Liver (tissue), 9 donors: Measurements from ENCODE around the gene RTN1. TPM values are rescaled to one million over a fixed set of nuclear protein-coding genes. Genes with fewer than 3 reads are reported as not detected.

Experiments used
- DNase-seq: peaks from one replicate; pipeline ENCODE4 v3.0.0-alpha.2; 2017; ENCODE audit warnings: low spot score
- H3K27ac ChIP-seq, 2 donors: one replicate each; pipeline ENCODE4 v1.7.0; 2013; ENCODE audit warnings: inconsistent platforms in 2 of 2, low read length in 2 of 2, control low read depth in 1 of 2, low read depth in 1 of 2, mild to moderate bottlenecking in 1 of 2
- H3K27me3 ChIP-seq, 4 donors: one replicate each; pipeline versions ENCODE4 v1.6.1 to v1.7.0; 2013; ENCODE audit warnings: low read length in 3 of 4, inconsistent platforms in 1 of 4, mild to moderate bottlenecking in 1 of 4, moderate library complexity in 1 of 4; ENCODE audit not compliant: control insufficient read depth in 4 of 4, insufficient read depth in 4 of 4
- H3K36me3 ChIP-seq, 4 donors: one replicate each; pipeline versions ENCODE4 v1.6.1 to v1.7.0; 2013; ENCODE audit warnings: low read length in 3 of 4, mild to moderate bottlenecking in 3 of 4, low read depth in 1 of 4, moderate library complexity in 1 of 4; ENCODE audit not compliant: control insufficient read depth in 4 of 4, insufficient read depth in 3 of 4
- H3K4me1 ChIP-seq, 4 donors: one replicate each; pipeline versions ENCODE4 v1.6.1 to v1.7.0; 2013; ENCODE audit warnings: low read length in 3 of 4, mild to moderate bottlenecking in 3 of 4, moderate library complexity in 1 of 4; ENCODE audit not compliant: control insufficient read depth in 4 of 4, insufficient read depth in 4 of 4
- H3K4me3 ChIP-seq, 3 donors: one replicate each; pipeline versions ENCODE4 v1.6.1 to v1.7.0; 2013; ENCODE audit warnings: low read length in 3 of 3, control low read depth in 1 of 3, low read depth in 1 of 3, mild to moderate bottlenecking in 1 of 3
- H3K9ac ChIP-seq, 2 donors: one replicate each; pipeline ENCODE4 v1.7.0; 2013; ENCODE audit warnings: low read length in 2 of 2, mild to moderate bottlenecking in 2 of 2, moderate library complexity in 2 of 2, control low read depth in 1 of 2, low read depth in 1 of 2
- H3K9me3 ChIP-seq, 4 donors: one replicate each; pipeline versions ENCODE4 v1.6.1 to v1.7.0; 2013; ENCODE audit warnings: low read length in 3 of 4; ENCODE audit not compliant: control insufficient read depth in 4 of 4
- EGR1 ChIP-seq, 2 donors: IDR thresholded peaks; 2 replicates each; pipeline ENCODE4 v1.6.1; 2016 to 2018; ENCODE audit warnings: antibody characterized with exemption in 2 of 2, low read depth in 2 of 2
- FOXA1 ChIP-seq: IDR thresholded peaks from 2 replicates; pipeline ENCODE4 v1.6.1; 2016; ENCODE audit warnings: antibody characterized with exemption
- FOXA2 ChIP-seq: IDR thresholded peaks from 2 replicates; pipeline ENCODE4 v1.6.1; 2016; ENCODE audit warnings: antibody characterized with exemption
- GABPA ChIP-seq, 2 donors: IDR thresholded peaks in 1 of 2; conservative IDR thresholded peaks in 1 of 2; 2 replicates each; pipeline ENCODE4 v1.6.1; 2016; ENCODE audit warnings: antibody characterized with exemption in 2 of 2, mild to moderate bottlenecking in 1 of 2, moderate library complexity in 1 of 2
- HNF4A ChIP-seq, 2 donors: conservative IDR thresholded peaks; 2 replicates each; pipeline ENCODE4 v1.6.1; 2016; ENCODE audit warnings: antibody characterized with exemption in 2 of 2, mild to moderate bottlenecking in 2 of 2
- HNF4G ChIP-seq: IDR thresholded peaks from 2 replicates; pipeline ENCODE4 v1.6.1; 2016; ENCODE audit warnings: antibody characterized with exemption
- JUND ChIP-seq, 2 donors: IDR thresholded peaks; 2 replicates each; pipeline ENCODE4 v1.6.1; 2016; ENCODE audit warnings: antibody characterized with exemption in 2 of 2
- RAD21 ChIP-seq, 2 donors: IDR thresholded peaks; 2 replicates each; pipeline ENCODE4 v1.6.1; 2016; ENCODE audit warnings: antibody characterized with exemption in 2 of 2, mild to moderate bottlenecking in 2 of 2
- RXRA ChIP-seq, 2 donors: IDR thresholded peaks; 2 replicates each; pipeline ENCODE4 v1.6.1; 2017 to 2018; ENCODE audit warnings: antibody characterized with exemption in 2 of 2, mild to moderate bottlenecking in 1 of 2
- TAF1 ChIP-seq: conservative IDR thresholded peaks from 2 replicates; pipeline ENCODE4 v1.6.1; 2016; ENCODE audit warnings: antibody characterized with exemption, mild to moderate bottlenecking
- WGBS: extraction: QIAGEN DNeasy Blood & Tissue Kit; methylation state at CpG from one replicate; pipeline ENCODE4 v1.1.7; 2013; 5-methylcytosine and 5-hydroxymethylcytosine counted together
- polyA plus RNA-seq, 2 donors: library from polyadenylated mRNA; stranded (reverse) in 1 of 2; unstranded in 1 of 2; fragments of 200-250 nt in 1 of 2; fragments of >200 nt in 1 of 2; fragmentation: Nextera tagmentation in 1 of 2; extraction: Ambion mirVana in 1 of 2; gene quantifications; one replicate each; pipeline versions ENCODE4 v1.2.1 to v1.2.3, GENCODE V29; 2013 to 2015
- total RNA-seq, 2 donors: library from RNA; depleted of rRNA; stranded (reverse); fragments of >200 nt; gene quantifications; one replicate each; pipeline ENCODE4 v1.2.3, GENCODE V29; 2014
- TF ChIP-seq, protein P1 (sequence below): IDR thresholded peaks from 2 replicates; pipeline ENCODE4 v1.6.1; 2016; ENCODE audit warnings: antibody characterized with exemption
- TF ChIP-seq, protein P2 (sequence below): fragments of 150-350 bp; IDR thresholded peaks from 2 replicates; pipeline ENCODE4 v1.5.1; 2017; ENCODE audit warnings: improper control_type of control experiment, low read depth, low read length; ENCODE audit not compliant: missing input control
- TF ChIP-seq, protein P3 (sequence below): IDR thresholded peaks from 2 replicates; pipeline ENCODE4 v1.6.1; 2016; ENCODE audit warnings: antibody characterized with exemption
- TF ChIP-seq, protein P4 (sequence below): IDR thresholded peaks from 2 replicates; pipeline ENCODE4 v1.6.1; 2016; ENCODE audit warnings: antibody characterized with exemption, mild to moderate bottlenecking
- donor health status: healthy.
- donor health status: healthy.
- donor health status: healthy.
- donor health status: healthy.
- donor health status: healthy.

RTN1 gene
- total and polyA plus RNA-seq, 4 donors = 0.08 to 1.8 (median 0.37) TPM

DNA sequence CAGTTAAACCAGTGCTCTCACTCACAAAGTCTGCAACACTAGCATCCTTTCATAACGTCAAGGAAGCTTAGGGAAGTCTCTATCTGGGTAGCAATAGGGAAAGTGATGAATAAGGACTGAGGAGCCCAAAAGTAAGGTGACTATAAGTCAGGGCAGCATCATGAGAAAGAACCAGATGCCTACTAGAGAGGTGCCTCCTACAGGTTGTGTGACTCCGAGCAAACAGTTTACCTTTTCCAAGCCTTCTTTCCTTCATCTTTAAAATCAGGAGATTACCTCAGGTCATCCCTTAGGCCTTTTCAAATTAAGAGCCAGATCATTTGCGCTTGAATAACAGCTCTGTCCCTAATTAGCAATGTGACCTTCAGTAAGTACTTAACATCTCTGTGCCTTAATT is 40.2 kb downstream of the RTN1 start (continued):
- TF ChIP-seq, protein P1, sequence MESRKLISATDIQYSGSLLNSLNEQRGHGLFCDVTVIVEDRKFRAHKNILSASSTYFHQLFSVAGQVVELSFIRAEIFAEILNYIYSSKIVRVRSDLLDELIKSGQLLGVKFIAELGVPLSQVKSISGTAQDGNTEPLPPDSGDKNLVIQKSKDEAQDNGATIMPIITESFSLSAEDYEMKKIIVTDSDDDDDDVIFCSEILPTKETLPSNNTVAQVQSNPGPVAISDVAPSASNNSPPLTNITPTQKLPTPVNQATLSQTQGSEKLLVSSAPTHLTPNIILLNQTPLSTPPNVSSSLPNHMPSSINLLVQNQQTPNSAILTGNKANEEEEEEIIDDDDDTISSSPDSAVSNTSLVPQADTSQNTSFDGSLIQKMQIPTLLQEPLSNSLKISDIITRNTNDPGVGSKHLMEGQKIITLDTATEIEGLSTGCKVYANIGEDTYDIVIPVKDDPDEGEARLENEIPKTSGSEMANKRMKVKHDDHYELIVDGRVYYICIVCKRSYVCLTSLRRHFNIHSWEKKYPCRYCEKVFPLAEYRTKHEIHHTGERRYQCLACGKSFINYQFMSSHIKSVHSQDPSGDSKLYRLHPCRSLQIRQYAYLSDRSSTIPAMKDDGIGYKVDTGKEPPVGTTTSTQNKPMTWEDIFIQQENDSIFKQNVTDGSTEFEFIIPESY = no peak
- no peak for TF ChIP-seq EGR1 (IDR thresholded peaks at IDR 0.05; ENCODE audit: low read depth in 2 of 2)
- TF ChIP-seq RAD21 (IDR thresholded peaks at IDR 0.05) = no peak
- TF ChIP-seq FOXA2 = no peak
- TF ChIP-seq, protein P2, sequence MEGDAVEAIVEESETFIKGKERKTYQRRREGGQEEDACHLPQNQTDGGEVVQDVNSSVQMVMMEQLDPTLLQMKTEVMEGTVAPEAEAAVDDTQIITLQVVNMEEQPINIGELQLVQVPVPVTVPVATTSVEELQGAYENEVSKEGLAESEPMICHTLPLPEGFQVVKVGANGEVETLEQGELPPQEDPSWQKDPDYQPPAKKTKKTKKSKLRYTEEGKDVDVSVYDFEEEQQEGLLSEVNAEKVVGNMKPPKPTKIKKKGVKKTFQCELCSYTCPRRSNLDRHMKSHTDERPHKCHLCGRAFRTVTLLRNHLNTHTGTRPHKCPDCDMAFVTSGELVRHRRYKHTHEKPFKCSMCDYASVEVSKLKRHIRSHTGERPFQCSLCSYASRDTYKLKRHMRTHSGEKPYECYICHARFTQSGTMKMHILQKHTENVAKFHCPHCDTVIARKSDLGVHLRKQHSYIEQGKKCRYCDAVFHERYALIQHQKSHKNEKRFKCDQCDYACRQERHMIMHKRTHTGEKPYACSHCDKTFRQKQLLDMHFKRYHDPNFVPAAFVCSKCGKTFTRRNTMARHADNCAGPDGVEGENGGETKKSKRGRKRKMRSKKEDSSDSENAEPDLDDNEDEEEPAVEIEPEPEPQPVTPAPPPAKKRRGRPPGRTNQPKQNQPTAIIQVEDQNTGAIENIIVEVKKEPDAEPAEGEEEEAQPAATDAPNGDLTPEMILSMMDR = no peak
- TF ChIP-seq JUND (IDR thresholded peaks at IDR 0.05) = no peak
- no peak for TF ChIP-seq TAF1
- no peak for TF ChIP-seq FOXA1
- TF ChIP-seq HNF4A (conservative IDR thresholded peaks at IDR 0.05) = no peak
- TF ChIP-seq RXRA (IDR thresholded peaks at IDR 0.05) = no peak

DNA sequence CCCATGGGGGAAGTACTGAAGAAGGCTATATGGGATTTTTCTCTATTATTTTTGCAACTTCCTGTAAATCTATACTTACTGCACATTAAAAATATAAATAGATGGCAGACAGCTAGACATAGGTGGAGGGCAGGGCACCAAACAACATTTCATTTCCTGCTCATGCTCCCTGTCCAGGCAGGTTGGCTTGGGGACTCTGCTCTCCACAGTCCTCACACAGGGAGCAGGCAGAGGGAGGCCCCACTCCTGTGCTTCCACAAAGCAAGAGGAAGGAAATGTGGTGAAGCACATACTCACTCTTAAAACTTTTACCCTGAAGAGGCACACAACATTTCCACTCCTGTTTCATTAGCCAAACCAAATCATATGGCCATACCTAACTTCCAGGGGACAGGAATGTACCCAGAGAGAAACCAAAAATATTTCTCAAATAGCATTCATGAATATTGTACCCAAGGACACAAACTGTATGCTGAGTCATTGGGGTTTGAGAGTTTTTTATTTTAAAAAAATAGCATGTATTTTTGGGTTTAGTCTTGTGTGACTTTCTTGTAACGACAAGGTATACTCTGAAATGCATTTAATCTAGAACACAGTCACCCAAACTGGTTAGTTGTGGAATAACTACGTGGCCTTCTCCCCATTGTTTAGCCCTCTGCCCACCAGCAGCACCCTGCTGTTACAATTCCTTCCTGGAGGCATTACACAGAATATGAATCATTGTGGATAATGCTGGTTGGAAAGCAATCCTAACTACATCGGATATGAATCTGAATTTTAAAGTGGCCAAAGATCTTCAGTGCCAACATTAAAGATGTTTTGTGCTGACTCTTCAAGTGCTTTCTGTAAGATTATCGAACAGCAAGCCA is 40.9 kb downstream of the RTN1 start:
- H3K4me1 ChIP-seq = no peaks in the 10 kb centered on the region
- H3K27me3 ChIP-seq = no peaks in the 10 kb centered on the region
- TF ChIP-seq HNF4G (no peak), RAD21 (IDR thresholded peaks at IDR 0.05) (no peak), GABPA (IDR thresholded peaks at IDR 0.05 in 1 of 2, conservative IDR thresholded peaks at IDR 0.05 in 1 of 2) (no peak), FOXA1 (no peak), RXRA (IDR thresholded peaks at IDR 0.05) (no peak), EGR1 (IDR thresholded peaks at IDR 0.05; ENCODE audit: low read depth in 2 of 2) (no peak), HNF4A (conservative IDR thresholded peaks at IDR 0.05) (no peak)
- TF ChIP-seq, protein P3, sequence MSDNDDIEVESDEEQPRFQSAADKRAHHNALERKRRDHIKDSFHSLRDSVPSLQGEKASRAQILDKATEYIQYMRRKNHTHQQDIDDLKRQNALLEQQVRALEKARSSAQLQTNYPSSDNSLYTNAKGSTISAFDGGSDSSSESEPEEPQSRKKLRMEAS = no peak
- TF ChIP-seq, protein P1 = no peak
- TF ChIP-seq, protein P4, sequence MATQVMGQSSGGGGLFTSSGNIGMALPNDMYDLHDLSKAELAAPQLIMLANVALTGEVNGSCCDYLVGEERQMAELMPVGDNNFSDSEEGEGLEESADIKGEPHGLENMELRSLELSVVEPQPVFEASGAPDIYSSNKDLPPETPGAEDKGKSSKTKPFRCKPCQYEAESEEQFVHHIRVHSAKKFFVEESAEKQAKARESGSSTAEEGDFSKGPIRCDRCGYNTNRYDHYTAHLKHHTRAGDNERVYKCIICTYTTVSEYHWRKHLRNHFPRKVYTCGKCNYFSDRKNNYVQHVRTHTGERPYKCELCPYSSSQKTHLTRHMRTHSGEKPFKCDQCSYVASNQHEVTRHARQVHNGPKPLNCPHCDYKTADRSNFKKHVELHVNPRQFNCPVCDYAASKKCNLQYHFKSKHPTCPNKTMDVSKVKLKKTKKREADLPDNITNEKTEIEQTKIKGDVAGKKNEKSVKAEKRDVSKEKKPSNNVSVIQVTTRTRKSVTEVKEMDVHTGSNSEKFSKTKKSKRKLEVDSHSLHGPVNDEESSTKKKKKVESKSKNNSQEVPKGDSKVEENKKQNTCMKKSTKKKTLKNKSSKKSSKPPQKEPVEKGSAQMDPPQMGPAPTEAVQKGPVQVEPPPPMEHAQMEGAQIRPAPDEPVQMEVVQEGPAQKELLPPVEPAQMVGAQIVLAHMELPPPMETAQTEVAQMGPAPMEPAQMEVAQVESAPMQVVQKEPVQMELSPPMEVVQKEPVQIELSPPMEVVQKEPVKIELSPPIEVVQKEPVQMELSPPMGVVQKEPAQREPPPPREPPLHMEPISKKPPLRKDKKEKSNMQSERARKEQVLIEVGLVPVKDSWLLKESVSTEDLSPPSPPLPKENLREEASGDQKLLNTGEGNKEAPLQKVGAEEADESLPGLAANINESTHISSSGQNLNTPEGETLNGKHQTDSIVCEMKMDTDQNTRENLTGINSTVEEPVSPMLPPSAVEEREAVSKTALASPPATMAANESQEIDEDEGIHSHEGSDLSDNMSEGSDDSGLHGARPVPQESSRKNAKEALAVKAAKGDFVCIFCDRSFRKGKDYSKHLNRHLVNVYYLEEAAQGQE = no peak
- 72% methylated on average over 4 of the region's 4 CpGs for WGBS
- no peaks in the 10 kb centered on the region for H3K9me3 ChIP-seq
- no peak overlapping the region for H3K9ac ChIP-seq
- no peaks in the 10 kb centered on the region for H3K36me3 ChIP-seq
- DNase-seq = no peak
- no peak overlapping the region for H3K27ac ChIP-seq
- H3K4me3 ChIP-seq = no peak overlapping the region
